Right ventricle myocardium superior (tissue), 1 donor: ENCODE measurements around the gene DPP10. TPM values are rescaled to one million over a fixed set of nuclear protein-coding genes. Genes with fewer than 3 reads are reported as not detected.
A peak's percentile ranks its signal among the peaks of the same experiment; 100 is the strongest.

Experiments
- ATAC-seq: fragments of 200-7000 bp; cut with Tn5 transposase; one replicate; pipeline ENCODE4 v1.9.1; 2020; ENCODE audit warnings: mild to moderate bottlenecking; ENCODE audit not compliant: poor library complexity
- DNase-seq: peaks from one replicate; pipeline ENCODE4 v3.0.0-alpha.2; 2020
- intact Hi-C: fragments of 100-400 bp; cut with DNase I; formaldehyde crosslinking; loops from one replicate; pipeline ENCODE4 v1.11.2; 2022
- total RNA-seq: library from RNA; stranded (reverse); fragmentation: NEBNext Ultra II Directional; extraction: Animal tissue kit (Norgen Biotek cat#: 25700); gene quantifications from one replicate; pipeline ENCODE4 v1.2.1, GENCODE V29; 2021
- donor health status: DM: no; HTN: yes; CAD: no; lungs with severe emphysema.

The DPP10 gene
- total RNA-seq, 1 donor from 2014 or later: 0.32 TPM

DNA sequence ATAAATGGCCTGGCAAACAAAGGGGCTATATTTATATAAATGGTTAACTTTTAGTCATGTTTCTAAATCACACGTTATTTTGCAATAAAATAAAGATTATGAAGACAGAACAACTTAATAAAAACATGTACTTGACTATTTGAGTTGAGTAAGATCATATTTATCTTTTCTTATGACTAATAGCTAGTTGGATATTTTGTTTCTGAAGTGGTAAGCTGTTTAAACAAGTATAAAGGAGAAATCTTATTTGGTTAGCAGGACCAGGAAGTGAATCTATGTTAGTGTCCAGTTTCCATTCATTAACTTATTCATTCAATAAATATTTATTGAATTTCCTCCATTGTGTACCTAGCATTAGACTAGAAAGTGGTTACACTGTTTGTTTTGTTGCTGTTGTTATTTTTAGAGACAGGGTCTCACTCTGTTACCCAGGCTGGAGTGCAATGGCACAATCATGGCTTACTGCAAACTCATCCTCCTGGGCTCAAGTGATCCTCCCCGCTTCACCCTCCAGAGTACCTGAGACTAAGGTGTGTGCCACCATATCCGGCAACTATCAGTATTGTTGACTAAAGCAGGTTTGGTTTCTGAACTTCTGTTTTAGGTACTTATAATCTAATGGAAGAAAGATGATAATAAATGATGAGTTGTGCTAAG, 312.6 kb downstream of the DPP10 start:
- no peak for DNase-seq
- ATAC-seq: no peak
- intact Hi-C loops: no loop called here

DNA sequence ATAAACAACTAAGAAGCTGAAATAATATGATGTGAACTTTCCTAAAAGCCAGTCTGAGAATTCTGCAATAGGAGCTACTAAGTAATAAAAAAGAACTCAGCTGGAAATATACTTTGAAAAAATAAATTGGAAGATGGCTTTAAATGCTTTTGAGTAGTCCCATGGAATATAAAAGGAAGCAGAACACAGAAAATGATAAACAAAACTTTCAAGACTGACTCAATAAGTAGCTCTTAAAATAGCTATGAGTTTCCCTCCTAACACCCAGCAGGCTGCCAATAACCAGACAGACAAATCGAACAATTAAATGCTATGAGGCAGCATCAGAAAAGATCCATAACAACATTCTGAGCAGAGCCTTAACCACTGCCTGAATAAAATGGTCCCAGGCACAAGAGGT, 319.9 kb downstream of the DPP10 start:
- ATAC-seq (peak; percentile 51), DNase-seq (no peak)
- intact Hi-C loops: no loop called here

DNA sequence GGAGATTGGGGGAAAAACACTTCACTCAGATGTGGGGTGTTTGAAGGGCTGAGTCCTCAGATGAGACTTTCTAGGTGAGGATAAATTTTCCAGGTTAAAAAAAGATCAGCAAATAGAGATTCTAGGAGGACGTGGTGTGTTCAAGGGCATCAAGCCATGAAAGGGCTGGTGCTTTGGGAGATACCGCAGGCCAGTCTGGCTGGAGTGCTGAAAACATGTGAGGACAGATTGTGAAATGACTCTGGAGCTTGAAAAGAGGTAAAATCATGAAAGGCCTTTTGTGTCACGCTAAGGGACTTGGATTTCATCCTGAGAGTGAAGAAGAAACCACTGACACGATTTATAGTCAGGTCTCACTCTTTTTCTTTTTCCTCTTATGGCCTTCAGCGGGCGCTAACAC, 320.5 kb downstream of the DPP10 start:
- DNase-seq (peak; percentile 64), ATAC-seq (peak; percentile 97)
- intact Hi-C loops: no loop called here

DNA sequence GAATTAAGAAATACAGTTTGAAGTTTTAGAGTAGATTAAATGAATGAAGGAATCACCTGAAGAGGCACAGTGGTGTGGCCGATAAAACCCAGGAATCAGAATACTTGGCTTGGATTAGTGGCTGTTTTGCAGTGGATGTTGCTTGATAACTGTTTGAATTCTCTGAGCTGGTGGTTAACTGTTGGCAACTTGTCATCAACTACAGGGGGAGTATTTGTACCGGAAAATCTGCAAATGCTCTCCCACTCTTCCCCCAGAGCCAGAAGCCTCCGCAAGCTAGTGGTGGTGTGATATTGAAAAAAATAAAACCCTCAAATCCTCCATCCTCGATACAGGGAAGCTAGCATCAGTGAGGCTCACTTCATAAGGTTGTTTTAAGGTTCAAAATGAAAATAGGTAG, 326.7 kb downstream of the DPP10 start:
- intact Hi-C loops: no loop called here
- DNase-seq (no peak), ATAC-seq (no peak)

DNA sequence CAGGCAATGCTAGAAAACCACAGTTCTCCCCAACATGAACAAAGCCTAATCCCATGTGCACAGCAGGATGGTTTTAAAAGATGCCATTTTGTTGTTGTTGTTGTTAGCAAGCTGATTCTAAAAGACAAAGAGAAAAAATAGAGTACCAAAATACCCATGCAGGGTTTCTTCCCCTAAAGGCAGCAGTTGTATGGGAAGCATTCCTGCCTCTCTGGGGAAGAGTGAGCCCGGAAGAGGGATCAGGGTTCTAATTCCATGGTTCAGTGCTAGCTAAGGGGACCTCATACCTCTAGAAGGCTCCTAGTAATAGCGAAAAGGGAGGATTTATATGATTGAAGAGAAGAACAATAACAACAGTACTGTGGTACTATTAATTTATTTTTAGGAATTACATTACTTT, 327.6 kb downstream of the DPP10 start:
- intact Hi-C loops: no loop called here
- ATAC-seq (no peak), DNase-seq (no peak)

DNA sequence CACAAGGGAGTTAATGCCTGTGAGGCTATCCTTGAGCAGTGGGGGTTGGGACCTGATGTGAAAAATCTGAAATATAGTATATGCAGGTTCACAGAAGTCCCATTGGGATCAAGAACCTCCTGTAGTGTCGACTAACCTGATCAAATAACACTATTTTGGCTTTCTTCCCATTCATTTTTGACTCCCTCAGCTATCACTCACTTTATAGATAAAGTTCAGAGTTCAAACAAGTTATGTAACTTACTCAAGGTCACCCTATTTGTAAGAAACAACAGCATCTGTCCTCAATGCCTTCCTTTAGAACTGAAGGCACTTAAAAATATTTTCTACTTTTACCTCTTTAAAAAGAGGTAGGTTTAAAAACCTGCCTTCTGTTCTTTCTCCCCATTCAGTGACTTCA, 341.6 kb downstream of the DPP10 start:
- no peak for DNase-seq
- no peak for ATAC-seq
- intact Hi-C loops: no loop called here

DNA sequence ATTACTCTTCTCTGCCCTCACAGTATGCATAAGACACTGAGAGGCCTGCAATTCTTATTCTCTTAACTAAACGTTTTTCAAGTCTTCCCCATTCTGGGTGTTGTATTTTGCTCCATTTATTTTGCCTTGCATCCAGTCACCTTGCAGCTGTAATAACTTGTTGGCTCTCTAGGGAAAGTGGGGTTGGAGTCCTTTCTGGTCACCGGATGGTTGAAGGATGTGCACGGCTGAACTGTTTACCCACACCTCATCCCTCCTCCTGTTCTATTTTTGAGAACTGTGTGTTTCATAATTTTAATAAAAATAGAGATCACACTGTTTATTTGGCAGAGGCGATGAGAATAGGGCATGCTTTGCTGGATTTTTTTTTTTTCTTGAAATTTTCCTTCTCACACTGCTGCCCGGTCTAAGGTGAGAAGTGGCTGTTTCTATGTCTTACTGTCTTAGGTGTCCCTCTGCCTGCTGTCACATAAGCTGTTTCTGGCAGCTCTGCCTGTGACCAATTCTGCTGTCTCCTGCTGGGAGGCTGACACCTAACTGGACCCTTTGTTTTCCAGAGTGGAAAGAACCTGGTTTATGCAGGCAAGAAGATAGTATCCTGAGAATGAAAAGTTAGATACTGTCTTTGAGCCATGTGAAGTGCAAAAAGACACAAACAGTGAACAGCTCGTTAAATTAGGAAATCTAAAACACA, 342.6 kb downstream of the DPP10 start:
- intact Hi-C loops: no loop called here
- DNase-seq (no peak), ATAC-seq (no peak)

DNA sequence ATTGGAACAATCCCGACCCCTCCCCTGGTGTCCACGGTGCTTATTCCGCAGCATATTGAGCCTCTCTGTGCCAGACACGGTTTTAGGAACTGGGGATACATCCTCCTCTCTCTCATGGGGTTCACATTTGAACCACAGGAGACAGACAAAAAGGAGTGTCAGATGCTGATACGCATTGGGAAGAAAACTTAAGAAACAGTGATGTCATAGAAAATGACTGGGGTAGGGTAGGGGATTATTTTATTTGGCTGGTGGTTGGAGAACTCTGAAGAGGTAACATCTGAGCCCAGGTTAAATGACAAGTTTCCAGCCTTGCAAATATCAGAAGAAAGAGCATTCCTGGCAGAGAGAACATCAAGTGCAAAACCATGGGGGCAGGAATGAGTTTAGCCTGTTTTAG, 344.5 kb downstream of the DPP10 start:
- intact Hi-C loops: no loop called here
- ATAC-seq: no peak
- DNase-seq: no peak

DNA sequence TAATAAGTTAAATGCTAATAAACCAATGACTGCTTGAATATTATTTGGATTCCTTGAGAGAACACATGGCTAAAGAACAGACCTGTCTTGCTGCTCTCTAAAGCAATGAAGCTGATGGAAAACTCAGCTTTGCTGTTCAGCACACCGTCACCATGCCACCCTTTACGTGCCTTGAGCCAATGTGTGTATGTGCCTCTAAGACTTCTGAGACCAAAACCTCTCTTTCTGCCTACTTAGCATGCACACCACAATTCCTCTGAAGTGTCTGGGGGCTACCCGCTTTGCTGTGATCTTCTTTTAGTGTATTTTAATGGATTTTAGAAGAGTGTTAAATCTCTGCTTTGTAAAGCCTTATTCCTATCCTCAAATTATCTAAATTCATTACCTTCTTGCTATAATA, 345.0 kb downstream of the DPP10 start:
- intact Hi-C loops: no loop called here
- no peak for DNase-seq
- no peak for ATAC-seq

DNA sequence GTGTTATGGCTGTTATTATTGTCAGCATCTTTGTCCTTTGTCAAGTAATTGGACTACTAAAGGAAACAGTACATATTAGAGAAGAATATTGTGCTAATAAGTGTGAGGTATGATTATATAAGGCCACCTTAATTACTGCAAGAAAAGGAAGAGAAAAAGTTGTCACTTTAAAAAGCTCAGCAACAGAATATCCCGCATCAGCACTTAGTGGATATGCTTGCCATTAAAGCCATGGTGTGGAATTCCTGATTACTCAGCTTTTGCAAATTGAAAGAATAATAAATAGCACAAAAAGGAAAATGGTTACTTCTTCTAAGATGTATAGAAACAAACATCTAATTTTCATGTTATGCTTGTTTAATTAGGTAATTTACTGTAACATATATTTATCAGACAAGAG, 347.5 kb downstream of the DPP10 start:
- ATAC-seq: no peak

DNA sequence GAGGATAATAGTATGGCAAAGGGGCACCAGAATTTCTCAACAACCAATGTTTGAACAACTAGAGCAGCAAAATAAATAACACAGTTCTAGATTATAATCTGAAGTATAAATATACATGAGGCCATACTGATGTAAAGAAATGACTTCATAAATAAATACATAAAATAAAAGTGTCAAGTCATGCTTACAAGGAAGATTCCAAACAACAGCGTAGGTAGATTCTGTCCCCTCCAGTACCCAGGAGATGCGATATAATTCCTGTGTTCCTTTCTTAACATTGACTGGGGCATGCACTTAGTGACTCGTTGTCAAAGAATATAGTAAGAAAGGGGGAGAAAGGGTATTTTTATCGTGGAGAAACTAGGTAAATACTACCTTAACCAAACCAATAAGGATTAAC, 355.1 kb downstream of the DPP10 start:
- DNase-seq (no peak), ATAC-seq (no peak)
- intact Hi-C loops: no loop called here

More for the DNA sequence above, 347.5 kb downstream of the DPP10 start:
- intact Hi-C loops: no loop called here
- DNase-seq: no peak

DNA sequence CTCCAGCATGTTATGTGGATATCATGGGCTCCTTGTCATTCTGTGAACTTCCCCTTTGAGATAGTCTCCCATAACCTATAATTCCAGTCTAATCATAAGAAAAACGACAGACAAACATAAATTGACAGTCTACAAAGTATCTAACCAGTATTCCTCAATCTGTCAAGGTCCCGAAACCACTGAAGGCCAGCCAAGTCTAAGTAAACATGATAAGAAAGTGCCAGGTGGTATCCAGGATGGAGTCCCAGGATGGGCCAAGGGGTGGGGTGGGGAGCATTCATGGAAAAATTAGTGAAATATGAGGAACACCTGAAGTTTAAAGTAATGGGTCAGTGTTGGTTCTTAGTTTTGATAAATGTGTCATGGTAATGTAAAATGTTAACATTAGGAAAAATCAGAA, 355.5 kb downstream of the DPP10 start:
- no peak for ATAC-seq
- no peak for DNase-seq
- intact Hi-C loops: no loop called here

DNA sequence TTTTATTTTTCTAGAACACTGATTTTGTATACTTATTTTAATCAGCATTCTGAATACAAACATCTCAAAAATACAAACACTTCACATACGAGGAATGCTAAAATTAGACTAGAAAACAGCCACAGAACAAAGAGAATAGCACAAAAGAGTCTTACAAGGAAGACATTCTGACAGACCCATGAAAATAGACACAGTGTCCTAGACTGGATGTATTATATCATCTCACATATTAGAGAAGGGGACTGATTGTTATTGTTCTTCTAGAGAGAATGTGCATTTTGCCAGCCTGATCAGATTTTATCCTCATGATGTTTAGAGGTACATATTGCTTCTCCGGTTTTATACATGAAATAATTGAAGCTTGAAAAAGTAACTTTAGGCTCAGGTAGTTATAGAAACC, 357.9 kb downstream of the DPP10 start:
- no peak for ATAC-seq
- intact Hi-C loops: no loop called here

DNA sequence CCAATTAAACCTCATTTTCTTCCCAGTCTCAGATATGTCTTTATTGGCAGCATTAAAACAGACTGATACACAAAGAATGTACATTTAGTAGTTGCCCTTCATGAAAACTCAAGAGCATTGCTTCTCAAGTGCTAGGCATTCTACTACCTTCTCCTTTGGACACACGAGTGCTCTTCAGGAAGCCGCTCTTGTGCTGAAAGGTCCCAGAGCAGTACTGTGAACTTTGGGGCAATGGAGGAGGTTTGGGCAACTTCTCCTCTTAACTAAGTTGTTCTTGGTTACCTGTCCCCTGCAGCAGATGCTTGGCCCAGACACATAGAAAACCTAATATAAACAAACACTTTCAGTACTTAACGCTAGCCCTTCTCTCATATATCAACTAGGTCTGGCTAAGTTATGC, 362.8 kb downstream of the DPP10 start:
- DNase-seq: no peak
- no peak for ATAC-seq
- intact Hi-C loops: no loop called here

More for the DNA sequence above, 357.9 kb downstream of the DPP10 start:
- DNase-seq: no peak

DNA sequence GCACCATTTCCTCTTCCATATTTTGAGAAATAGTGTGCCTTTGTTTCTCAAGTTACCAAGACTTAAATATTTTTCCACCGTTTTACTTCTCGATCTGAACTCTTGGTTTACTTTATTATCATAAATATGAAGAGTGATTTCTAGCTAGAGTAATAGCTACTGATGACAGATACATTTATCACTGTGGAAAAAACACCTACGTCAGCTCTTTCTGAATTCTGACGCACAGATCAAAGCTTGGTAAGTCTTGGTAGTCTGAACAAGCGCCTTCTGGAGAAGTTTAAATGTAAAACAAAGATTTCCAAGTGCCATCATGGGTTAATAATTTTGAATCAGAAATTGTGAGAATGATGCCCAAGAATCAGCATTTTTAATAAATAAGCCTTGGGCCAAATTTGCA, 367.7 kb downstream of the DPP10 start:
- DNase-seq (no peak), ATAC-seq (no peak)
- intact Hi-C loops: no loop called here

DNA sequence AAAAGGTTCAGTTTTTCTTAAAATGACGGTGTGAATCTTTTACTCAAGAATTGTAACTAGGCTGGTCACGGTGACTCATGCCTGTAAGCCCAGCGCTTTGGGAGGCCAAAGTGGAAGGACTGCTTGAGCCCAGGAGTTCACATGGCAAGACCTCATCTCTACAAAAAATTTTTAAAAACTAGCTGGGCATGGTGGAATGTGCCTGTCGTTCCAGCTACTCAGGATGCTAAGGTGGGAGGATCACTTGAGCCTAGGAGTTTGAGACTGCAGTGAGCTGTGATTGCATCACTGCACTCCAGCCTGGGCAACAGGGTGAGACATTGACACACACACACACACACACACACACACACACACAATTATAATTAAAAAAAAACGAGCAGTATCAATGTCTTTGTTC, 369.8 kb downstream of the DPP10 start:
- ATAC-seq (no peak), DNase-seq (no peak)
- intact Hi-C loops: no loop called here

DNA sequence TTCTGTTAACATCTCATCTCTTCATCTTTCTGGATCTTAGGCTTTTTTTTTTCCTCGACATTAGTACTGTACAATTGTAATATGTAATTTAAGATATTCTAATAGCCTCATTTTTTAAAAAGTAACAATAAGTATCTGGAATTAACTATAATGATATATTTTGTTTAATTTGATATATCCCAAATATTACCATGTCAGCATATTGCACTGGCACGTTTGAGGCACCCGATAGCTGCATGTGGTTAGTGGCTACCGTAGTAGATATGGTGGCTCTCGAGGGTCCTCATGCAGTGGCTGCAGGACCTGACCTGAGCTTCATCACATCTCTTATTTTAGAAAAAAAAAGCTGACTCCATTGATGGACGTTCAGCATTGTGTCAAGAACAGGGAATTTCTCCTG, 371.9 kb downstream of the DPP10 start:
- DNase-seq (no peak), ATAC-seq (no peak)
- intact Hi-C loops: no loop called here

DNA sequence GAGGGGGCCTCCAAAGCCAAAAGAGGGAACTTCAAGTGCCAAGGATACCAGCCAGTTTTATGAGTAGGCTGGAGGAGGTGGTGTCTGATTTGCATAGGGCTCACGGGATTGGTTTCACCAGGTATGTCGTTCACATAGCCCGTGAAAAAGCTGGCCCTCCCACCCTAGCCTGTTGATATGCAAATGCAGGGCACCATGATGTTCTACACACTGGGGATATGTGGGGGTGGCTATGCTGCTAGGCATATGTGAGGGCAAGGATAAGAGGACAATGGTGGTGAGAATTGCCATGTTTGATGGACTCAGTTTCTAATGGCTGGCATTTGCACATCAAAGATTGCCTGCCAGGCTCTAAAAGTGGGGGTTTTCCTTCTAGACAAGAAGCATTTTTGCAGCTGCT, 378.6 kb downstream of the DPP10 start:
- intact Hi-C loops: no loop called here
- no peak for ATAC-seq
- DNase-seq: no peak

DNA sequence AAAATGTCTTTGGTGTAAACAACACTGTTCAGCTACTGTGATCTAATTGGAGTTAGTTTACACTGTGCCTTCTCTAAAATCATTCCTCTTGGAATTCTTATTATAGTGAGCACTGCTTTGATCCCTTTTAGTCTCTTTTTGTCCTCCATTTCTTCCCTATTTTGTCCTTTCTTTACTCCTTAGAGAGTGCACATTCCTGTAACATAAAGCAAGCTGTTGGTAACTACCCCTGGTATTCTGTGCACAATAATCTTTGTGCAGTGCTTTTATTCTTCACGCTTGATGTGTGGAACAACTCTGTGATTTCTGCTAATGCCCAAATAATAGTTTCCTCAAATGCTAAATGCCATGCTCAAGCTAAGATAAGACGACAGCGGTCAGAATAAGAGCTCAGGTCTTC, 401.5 kb downstream of the DPP10 start:
- ATAC-seq: no peak
- intact Hi-C loops: no loop called here

DNA sequence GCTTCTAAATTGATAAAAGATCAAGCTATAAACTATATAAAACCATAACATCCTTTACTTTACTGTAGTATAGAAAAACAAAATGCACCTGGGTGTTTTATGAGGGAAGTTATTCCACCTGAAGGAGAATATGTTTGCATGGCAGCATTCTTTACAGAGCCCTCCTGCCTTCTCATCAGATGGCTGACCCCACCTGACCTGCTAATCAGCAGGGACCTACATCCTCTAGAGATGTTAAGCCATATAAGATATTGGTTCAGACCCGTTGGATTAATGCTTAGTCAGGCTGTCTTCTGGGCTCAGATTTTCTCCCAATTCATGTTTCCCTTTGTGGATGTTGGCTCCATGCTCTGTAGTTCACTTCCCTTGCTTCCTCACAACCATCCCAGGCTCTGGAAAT, 414.8 kb downstream of the DPP10 start:
- DNase-seq: no peak
- intact Hi-C loops: no loop called here
- ATAC-seq: no peak

More for the DNA sequence above, 401.5 kb downstream of the DPP10 start:
- no peak for DNase-seq
